GM18511 (cell line): ENCODE results near the gene DPEP2.
"Not testable (repeated sequence)": the region's sequence is repeated elsewhere in the genome, so short reads cannot be mapped to it uniquely, and the experiment has no call there.

Experiments used
- ATAC-seq: cut with Tn5 transposase; IDR thresholded peaks from one replicate; pipeline ENCODE4 v1.9.1; 2021; ENCODE audit warnings: mild to moderate bottlenecking, moderate library complexity; ENCODE audit not compliant: unreplicated experiment

The DPEP2 gene

GRCh38 chr16:67940446-67941089 lies 58.7 kb downstream of the DPEP2 start:
- no peak for ATAC-seq

DNA sequence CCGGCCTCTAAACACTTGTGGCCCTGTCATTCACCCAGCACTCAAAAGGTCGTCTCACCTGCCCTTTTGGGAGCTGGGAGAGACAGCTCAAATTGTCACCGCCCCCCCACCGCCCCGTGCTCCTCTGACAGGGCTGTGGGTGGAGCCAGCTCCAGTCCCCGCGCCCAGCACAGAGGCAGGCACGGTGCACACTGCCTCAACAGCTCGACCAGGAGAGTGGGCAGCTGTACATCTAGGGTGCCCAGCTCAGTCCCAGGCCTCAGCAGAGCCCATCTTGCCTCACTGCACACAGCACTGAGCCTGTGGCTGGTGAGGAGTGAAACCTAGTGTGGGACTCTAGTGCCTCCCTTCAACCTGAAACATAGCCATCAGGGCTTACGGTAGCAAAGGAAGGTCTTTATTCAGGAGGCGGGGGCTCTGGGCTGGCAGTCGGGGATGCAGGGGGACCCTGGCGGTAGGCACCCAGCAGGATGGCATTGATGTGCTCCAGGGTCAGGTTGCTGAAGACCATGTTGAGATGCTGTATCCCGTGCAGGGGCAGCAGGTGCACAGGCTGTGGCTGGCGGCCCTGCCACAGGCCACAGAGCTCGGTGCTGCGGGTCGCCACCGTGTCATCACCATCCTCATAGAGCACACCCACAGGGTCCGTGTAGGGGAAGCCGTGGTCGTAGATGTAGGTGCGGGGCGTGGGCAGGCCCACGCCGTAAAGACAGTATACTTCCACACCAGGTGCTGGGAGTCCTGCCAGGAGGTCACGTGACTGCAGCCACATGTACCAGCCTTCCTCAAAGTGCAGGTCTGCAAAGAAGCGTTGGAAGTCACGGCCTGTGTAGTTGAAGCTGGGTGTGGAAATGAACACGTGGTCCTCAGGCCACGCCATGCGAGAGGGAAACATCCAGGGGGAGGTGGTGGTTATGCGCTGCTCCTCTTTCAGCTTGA lies 59.5 kb downstream of the DPEP2 start:
- ATAC-seq: no peak

GRCh38 chr16:67937713-67938112 lies 61.6 kb downstream of the DPEP2 start:
- ATAC-seq: not testable (repeated sequence)
